ENCODE measurements around the gene PDPK1. TPM values are rescaled to one million over a fixed set of nuclear protein-coding genes. Genes with fewer than 3 reads are reported as not detected.

Gene PDPK1
- polyA plus RNA-seq, 1 experiment: 32.4 TPM

DNA sequence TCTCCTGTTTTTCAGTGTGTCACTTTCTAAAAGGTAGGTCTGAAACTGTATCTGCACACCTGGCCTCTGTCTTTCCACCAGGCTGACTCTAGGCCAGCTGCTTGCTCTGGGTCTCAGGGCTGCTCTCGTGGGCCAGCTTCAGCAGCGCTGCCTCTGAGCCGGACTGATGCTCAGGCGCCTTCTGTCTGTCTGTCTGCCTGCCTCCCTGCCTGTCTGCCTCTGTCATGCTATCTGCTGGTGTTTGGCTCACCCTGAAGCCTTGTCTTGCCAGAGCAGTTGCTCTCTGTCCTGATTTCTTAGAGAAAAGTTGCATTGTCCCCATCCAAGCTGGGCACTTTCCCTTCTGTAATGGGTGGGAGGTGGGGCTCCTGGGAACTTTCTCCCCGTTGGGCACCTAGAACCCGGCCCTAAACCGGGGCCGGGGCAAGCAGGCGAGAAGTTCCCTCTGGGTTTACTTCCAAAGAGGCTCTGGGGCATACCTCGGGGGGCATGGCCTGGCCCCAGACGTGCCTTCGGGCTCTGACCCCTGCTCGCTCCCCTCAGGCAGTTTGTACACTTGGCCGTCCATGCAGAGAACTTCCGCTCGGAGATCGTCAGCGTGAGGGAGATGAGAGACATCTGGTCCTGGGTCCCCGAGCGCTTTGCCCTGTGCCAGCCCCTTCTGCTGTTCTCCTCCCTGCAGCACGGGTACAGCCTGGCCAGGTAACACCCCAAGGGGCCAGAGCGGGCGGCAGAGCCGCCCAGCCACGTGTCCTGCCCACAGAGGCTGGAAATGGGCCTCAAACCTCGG, 39.9 kb upstream of the PDPK1 start:
- no peaks in the 10 kb centered on the region for H3K27me3 ChIP-seq (ENCODE audit: control insufficient read depth, insufficient read depth, low read length)
- CTCF ChIA-PET: no interaction called here
- H3K4me3 ChIP-seq (ENCODE audit: low read depth, low read length): no peak overlapping the region
- no peak overlapping the region for H3K27ac ChIP-seq (ENCODE audit: low read depth, low read length)
- TF ChIP-seq, protein P1, sequence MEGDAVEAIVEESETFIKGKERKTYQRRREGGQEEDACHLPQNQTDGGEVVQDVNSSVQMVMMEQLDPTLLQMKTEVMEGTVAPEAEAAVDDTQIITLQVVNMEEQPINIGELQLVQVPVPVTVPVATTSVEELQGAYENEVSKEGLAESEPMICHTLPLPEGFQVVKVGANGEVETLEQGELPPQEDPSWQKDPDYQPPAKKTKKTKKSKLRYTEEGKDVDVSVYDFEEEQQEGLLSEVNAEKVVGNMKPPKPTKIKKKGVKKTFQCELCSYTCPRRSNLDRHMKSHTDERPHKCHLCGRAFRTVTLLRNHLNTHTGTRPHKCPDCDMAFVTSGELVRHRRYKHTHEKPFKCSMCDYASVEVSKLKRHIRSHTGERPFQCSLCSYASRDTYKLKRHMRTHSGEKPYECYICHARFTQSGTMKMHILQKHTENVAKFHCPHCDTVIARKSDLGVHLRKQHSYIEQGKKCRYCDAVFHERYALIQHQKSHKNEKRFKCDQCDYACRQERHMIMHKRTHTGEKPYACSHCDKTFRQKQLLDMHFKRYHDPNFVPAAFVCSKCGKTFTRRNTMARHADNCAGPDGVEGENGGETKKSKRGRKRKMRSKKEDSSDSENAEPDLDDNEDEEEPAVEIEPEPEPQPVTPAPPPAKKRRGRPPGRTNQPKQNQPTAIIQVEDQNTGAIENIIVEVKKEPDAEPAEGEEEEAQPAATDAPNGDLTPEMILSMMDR (IDR thresholded peaks at IDR 0.05; ENCODE audit: low read depth, low read length): no peak
- no peak for DNase-seq (ENCODE audit: low read depth, low spot score)
- H3K9me3 ChIP-seq (ENCODE audit: control insufficient read depth, insufficient read depth, low read length): no peaks in the 10 kb centered on the region; the same call in 1 of the 2 replicates
- POLR2A ChIA-PET: interaction anchor here (0.9 kb wide), 1 partner anchor 23 kb away, joined by 3 read pairs; the partner anchor contains the start of gene TBC1D24

DNA sequence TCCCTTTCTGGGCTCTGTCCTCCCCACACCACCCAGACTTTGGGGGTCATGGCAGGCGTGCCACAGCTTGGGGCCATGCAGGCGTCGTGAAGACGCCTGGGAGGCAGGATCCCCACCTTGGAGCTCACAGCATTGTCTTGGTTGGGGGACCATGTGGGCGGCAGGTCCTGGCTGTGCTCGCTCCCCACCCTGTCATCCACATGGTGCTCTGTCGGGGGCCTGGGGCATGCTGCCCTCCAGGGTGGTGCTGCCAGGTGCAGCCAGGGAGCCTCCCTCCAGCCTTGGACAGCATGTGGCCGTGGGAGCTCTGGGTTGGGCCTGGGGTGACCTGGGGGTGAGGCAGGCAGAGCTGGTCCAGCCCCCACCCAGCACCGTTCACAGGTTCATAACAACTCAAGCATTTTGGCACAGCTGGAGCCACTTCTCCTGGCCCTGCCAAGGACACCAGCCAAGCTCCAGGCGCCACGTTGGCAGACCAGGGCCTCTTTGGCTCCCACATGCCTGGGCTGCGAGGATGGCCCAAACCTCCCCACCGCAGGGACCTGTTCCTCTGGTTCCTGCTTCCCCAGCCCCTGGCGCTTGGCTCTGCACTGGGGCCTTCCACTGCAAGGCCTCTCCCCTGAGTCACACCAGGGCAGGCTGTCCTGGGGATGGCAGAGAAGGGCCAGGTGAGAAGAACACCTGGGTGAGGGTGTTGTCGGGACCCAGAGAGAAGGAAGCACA, 39.1 kb upstream of the PDPK1 start:
- Histone ChIP-seq H3K9me3 (ENCODE audit: control insufficient read depth, insufficient read depth, low read length) (no peaks in the 10 kb centered on the region; the same call in 1 of the 2 replicates), H3K4me3 (ENCODE audit: low read depth, low read length) (no peak overlapping the region), H3K27me3 (ENCODE audit: control insufficient read depth, insufficient read depth, low read length) (no peaks in the 10 kb centered on the region), H3K27ac (ENCODE audit: low read depth, low read length) (no peak overlapping the region)
- TF ChIP-seq, protein P1 (IDR thresholded peaks at IDR 0.05; ENCODE audit: low read depth, low read length): no peak
- DNase-seq (ENCODE audit: low read depth, low spot score): no peak
- ChIA-PET POLR2A (interaction anchor here (0.9 kb wide), 1 partner anchor 24 kb away, joined by 3 read pairs; the partner anchor contains the start of gene TBC1D24), CTCF (no interaction called here)

DNA sequence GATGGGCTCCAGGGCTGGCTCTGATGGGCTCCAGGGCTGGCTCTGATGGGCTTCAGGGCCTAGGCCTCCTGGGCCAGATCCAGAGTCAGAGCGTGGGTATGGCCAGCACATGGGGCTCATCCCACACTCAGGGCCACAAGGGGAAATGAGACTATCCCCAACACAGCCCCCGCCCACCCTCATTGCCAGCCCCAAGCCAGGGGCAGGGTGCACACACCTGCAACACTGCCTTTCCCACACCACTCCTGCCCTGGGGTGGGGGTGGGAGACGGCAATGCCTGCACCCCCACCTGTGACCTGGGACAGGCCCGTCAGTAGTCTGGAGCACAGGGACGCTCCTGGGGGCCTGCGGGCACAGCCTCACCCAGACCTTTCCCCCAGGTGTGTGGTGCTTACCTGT, 38.4 kb upstream of the PDPK1 start:
- no peak for DNase-seq (ENCODE audit: low read depth, low spot score)
- ChIA-PET CTCF (no interaction called here), POLR2A (no interaction called here)
- Histone ChIP-seq H3K4me3 (ENCODE audit: low read depth, low read length) (no peak overlapping the region), H3K9me3 (ENCODE audit: control insufficient read depth, insufficient read depth, low read length) (no peaks in the 10 kb centered on the region; the same call in 1 of the 2 replicates), H3K27me3 (ENCODE audit: control insufficient read depth, insufficient read depth, low read length) (no peaks in the 10 kb centered on the region), H3K27ac (ENCODE audit: low read depth, low read length) (no peak overlapping the region)
- TF ChIP-seq, protein P1 (IDR thresholded peaks at IDR 0.05; ENCODE audit: low read depth, low read length): no peak

DNA sequence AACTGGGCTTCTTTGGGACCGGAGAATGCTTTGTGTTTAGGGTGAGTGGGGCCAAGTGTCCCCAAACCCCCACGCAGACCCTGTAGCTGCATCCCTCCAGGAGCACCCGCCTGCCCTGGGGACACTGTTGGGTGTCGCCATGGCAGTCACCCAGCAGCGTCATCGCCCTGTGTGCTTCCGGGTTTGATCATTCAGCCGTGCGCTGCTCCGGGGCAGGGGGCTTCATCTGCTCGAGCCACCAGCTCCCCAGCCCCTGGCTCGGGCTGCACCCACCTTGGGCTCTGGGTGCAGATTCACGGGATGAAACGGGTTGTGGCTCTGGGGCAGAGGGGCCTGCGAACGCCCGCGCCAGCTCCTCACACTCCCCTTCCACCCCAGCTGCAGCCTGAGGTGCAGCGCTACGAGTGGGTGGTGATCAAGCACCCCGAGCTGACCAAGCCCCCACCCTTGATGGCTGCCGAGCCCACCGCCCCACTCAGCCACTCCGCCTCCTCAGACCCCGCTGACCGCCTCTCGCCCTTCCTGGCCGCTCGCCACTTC, 37.9 kb upstream of the PDPK1 start:
- H3K9me3 ChIP-seq (ENCODE audit: control insufficient read depth, insufficient read depth, low read length): no peaks in the 10 kb centered on the region; the same call in 1 of the 2 replicates
- no peak overlapping the region for H3K4me3 ChIP-seq (ENCODE audit: low read depth, low read length)
- no peaks in the 10 kb centered on the region for H3K27me3 ChIP-seq (ENCODE audit: control insufficient read depth, insufficient read depth, low read length)
- TF ChIP-seq, protein P1 (IDR thresholded peaks at IDR 0.05; ENCODE audit: low read depth, low read length): no peak
- POLR2A ChIA-PET: no interaction called here
- no peak overlapping the region for H3K27ac ChIP-seq (ENCODE audit: low read depth, low read length)
- CTCF ChIA-PET: interaction anchor here (2.1 kb wide), 2 partner anchors 10 to 70 kb away, joined by 16 to 23 read pairs; partner anchors contain the start of gene CCNF
- no peak for DNase-seq (ENCODE audit: low read depth, low spot score)

Data from AG04450 (cell line).